Smooth muscle cell (in vitro differentiated cells): ENCODE data around the gene PKP4. TPM values are rescaled to one million over a fixed set of nuclear protein-coding genes. Genes with fewer than 3 reads are reported as not detected.

Experiments used
- DNase-seq: peaks from one replicate; lab custom pipeline; 2025; ENCODE audit not compliant: unreplicated experiment; lab: John Stamatoyannopoulos, UW
- H2AFZ ChIP-seq: fragments of 200-600 bp; sonication (generic); 2 replicates; pipeline ENCODE4 v1.6.0; 2016; ENCODE audit warnings: antibody characterized with exemption, low read depth, mild to moderate bottlenecking
- H3F3A ChIP-seq: fragments of 200-600 bp; sonication (generic); 2 replicates; pipeline ENCODE4 v1.6.0; 2017; ENCODE audit warnings: antibody characterized with exemption, low read depth
- H3K27ac ChIP-seq: fragments of 200-600 bp; sonication (generic); 2 replicates; pipeline ENCODE4 v1.5.1; 2016; ENCODE audit warnings: low read depth, mild to moderate bottlenecking
- H3K27me3 ChIP-seq: fragments of 200-600 bp; sonication (generic); 2 replicates; pipeline ENCODE4 v1.6.1; 2016; ENCODE audit warnings: low read depth, mild to moderate bottlenecking
- H3K36me3 ChIP-seq: fragments of 200-600 bp; sonication (generic); 2 replicates; pipeline ENCODE4 v1.5.1; 2016; ENCODE audit warnings: low read depth
- H3K4me1 ChIP-seq: fragments of 200-600 bp; sonication (generic); 2 replicates; pipeline ENCODE4 v1.5.1; 2016; ENCODE audit warnings: low read depth
- H3K4me2 ChIP-seq: fragments of 200-600 bp; sonication (generic); 2 replicates; pipeline ENCODE4 v1.6.0; 2016; ENCODE audit warnings: mild to moderate bottlenecking
- H3K4me3 ChIP-seq: fragments of 200-600 bp; sonication (generic); 2 replicates; pipeline ENCODE4 v1.5.1; 2016; ENCODE audit warnings: mild to moderate bottlenecking
- H3K79me2 ChIP-seq: fragments of 200-600 bp; sonication (generic); 2 replicates; pipeline ENCODE4 v1.6.0; 2016; ENCODE audit warnings: low read depth, mild to moderate bottlenecking
- H3K9ac ChIP-seq: fragments of 200-600 bp; sonication (generic); 2 replicates; pipeline ENCODE4 v1.6.0; 2016; ENCODE audit warnings: low read depth
- H3K9me3 ChIP-seq: fragments of 200-600 bp; sonication (generic); replicated peaks from 2 replicates; pipeline ENCODE4 v1.5.1; 2016; ENCODE audit warnings: low read depth
- H4K20me1 ChIP-seq: fragments of 200-600 bp; sonication (generic); 2 replicates; pipeline ENCODE4 v1.6.0; 2016; ENCODE audit warnings: low read depth
- CTCF ChIP-seq: fragments of 200-600 bp; sonication (generic); IDR thresholded peaks from 2 replicates; pipeline ENCODE4 v1.5.1; 2017; ENCODE audit warnings: borderline replicate concordance, mild to moderate bottlenecking, antibody characterized with exemption; ENCODE audit not compliant: insufficient read depth, poor library complexity, severe bottlenecking
- WGBS: methylation state at CpG from one replicate; pipeline ENCODE4 v1.1.7; 2016; ENCODE audit warnings: low lambda C conversion rate; 5-methylcytosine and 5-hydroxymethylcytosine counted together
- polyA plus RNA-seq: library from polyadenylated mRNA; unstranded; fragments of >200 nt; fragmentation: Nextera tagmentation; extraction: Ambion mirVana; gene quantifications from 2 replicates; pipeline ENCODE4 v1.2.1, GENCODE V29; 2016
- total RNA-seq: library from RNA; depleted of rRNA; stranded (reverse); fragments of >200 nt; gene quantifications from 2 replicates; pipeline ENCODE4 v1.2.3, GENCODE V29; 2014

The PKP4 gene
- total and polyA plus RNA-seq, 2 experiments from 2014 or later: 2.4 to 14.0 TPM

DNA sequence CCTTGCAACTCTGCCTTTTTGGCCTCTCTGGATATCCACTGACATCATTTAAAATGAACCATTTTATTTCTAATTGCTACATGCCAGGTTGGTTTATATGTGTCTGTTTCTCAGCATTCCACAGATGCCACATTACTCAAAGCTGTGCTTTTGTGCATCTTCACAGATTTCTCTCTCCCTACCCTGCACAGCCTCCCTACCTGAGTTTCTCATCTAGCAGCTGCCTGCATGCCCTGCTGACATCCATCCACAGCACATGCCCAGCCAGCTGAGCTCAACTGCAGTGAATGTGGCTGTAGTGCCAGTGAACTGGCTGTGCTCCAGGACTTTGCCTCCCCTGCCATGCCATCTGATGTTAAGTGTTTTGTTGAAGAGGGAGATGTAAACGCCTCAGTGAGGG lies 44.5 kb downstream of the PKP4 start:
- Histone ChIP-seq H3K36me3 (no peaks in the 10 kb centered on the region), H3F3A (no peaks in the 10 kb centered on the region), H3K4me3 (no peak overlapping the region), H3K27me3 (no peaks in the 10 kb centered on the region), H3K27ac (no peak overlapping the region), H3K9ac (no peak overlapping the region), H2AFZ (no peak overlapping the region), H3K79me2 (no peaks in the 10 kb centered on the region), H3K4me1 (no peaks in the 10 kb centered on the region), H4K20me1 (peaks cover 36% of the 10 kb centered on the region), H3K4me2 (no peak overlapping the region), H3K9me3 (no peaks in the 10 kb centered on the region)
- no peak for TF ChIP-seq CTCF
- no peak for DNase-seq
- WGBS: 100% methylated on average over 1 of the region's 1 CpG

GRCh38 chr2:158502974-158503373 lies 46.2 kb downstream of the PKP4 start:
- H2AFZ ChIP-seq: no peak overlapping the region
- TF ChIP-seq CTCF: no peak
- no peaks in the 10 kb centered on the region for H3K36me3 ChIP-seq
- H3K4me2 ChIP-seq: no peak overlapping the region
- H3K27me3 ChIP-seq: no peaks in the 10 kb centered on the region
- H3K4me3 ChIP-seq: no peak overlapping the region
- no peak for DNase-seq
- no peak overlapping the region for H3K27ac ChIP-seq
- no peaks in the 10 kb centered on the region for H3K79me2 ChIP-seq
- peaks cover 31% of the 10 kb centered on the region for H4K20me1 ChIP-seq
- WGBS: 68% methylated on average over 2 of the region's 2 CpGs
- H3K4me1 ChIP-seq: no peaks in the 10 kb centered on the region
- no peaks in the 10 kb centered on the region for H3F3A ChIP-seq
- no peak overlapping the region for H3K9ac ChIP-seq
- no peaks in the 10 kb centered on the region for H3K9me3 ChIP-seq

GRCh38 chr2:158504088-158504487 lies 47.3 kb downstream of the PKP4 start:
- peaks cover 22% of the 10 kb centered on the region for H4K20me1 ChIP-seq
- no peaks in the 10 kb centered on the region for H3K4me1 ChIP-seq
- no peak overlapping the region for H3K27ac ChIP-seq
- H3K4me2 ChIP-seq: no peak overlapping the region
- no peaks in the 10 kb centered on the region for H3F3A ChIP-seq
- TF ChIP-seq CTCF: no peak
- no peaks in the 10 kb centered on the region for H3K9me3 ChIP-seq
- 96% methylated on average over 3 of the region's 3 CpGs for WGBS
- H3K79me2 ChIP-seq: peaks cover 9% of the 10 kb centered on the region
- no peak for DNase-seq
- H3K9ac ChIP-seq: no peak overlapping the region
- no peaks in the 10 kb centered on the region for H3K36me3 ChIP-seq
- no peak overlapping the region for H3K4me3 ChIP-seq
- no peaks in the 10 kb centered on the region for H3K27me3 ChIP-seq
- no peak overlapping the region for H2AFZ ChIP-seq

DNA sequence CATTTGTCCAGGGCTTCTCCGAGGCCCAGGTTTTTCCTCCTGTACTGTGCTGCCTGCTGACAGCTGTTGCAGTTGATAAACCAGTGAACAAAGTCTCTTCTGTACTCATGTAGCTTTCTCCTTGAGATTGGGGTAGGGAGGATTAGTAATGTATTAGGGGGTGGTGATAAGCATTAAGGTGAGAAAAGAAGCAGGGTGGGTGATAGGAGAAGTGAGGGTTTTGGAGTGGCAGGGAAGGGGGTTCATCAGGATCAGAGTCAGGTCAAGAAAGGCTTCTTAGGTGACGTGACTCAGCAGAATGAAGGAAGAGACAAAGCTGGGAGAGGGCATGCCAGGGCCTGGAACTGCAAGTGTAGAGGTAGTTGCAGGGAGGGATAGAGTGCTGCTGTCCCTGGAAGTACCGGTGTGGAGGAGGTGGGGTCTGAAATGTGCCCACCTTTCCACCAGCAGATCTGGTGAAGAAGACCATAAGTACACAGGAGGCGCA lies 48.7 kb downstream of the PKP4 start:
- Histone ChIP-seq H3K27ac (no peak overlapping the region), H2AFZ (no peak overlapping the region), H3K4me1 (no peaks in the 10 kb centered on the region), H3K79me2 (peaks cover 12% of the 10 kb centered on the region), H4K20me1 (peaks cover 16% of the 10 kb centered on the region), H3K4me2 (no peak overlapping the region), H3K4me3 (no peak overlapping the region), H3F3A (no peaks in the 10 kb centered on the region), H3K9ac (no peak overlapping the region), H3K9me3 (no peaks in the 10 kb centered on the region), H3K27me3 (no peaks in the 10 kb centered on the region), H3K36me3 (no peaks in the 10 kb centered on the region)
- TF ChIP-seq CTCF: no peak
- 84% methylated on average over 4 of the region's 4 CpGs for WGBS
- no peak for DNase-seq
